Adipose tissue (tissue), 3 donors: Measurements from ENCODE around the gene NKX1-1. TPM values are rescaled to one million over a fixed set of nuclear protein-coding genes. Genes with fewer than 3 reads are reported as not detected.
"Not testable (repeated sequence)": the region's sequence is repeated elsewhere in the genome, so short reads cannot be mapped to it uniquely, and the experiment has no call there.

Experiments used
- H3K27ac ChIP-seq: one replicate; pipeline ENCODE4 v1.5.1; 2013; ENCODE audit warnings: low read depth, low read length
- WGBS, 3 donors: extraction: QIAGEN DNeasy Blood & Tissue Kit; methylation state at CpG; one replicate each; pipeline ENCODE4 v1.1.7; 2013; 5-methylcytosine and 5-hydroxymethylcytosine counted together
- polyA plus RNA-seq, 3 donors: library from polyadenylated mRNA; stranded (reverse); fragments of 200-250 nt; gene quantifications; one replicate each; pipeline ENCODE4 v1.2.3, GENCODE V29; 2013
- donor health status: healthy with polysubstance abuse.
- donor health status: Bipolar disorder and iron deficiency.
- donor health status: healthy.

Gene NKX1-1
- polyA plus RNA-seq, result not detected

GRCh38 chr4:1406394-1406980 is at the start of gene NKX1-1:
TSS of gene NKX1-1 (minus strand) at chr4:1406442. CDS start at chr4:1406442, 0 bp downstream.
- 4 to 8% (median 4%) methylated on average over 42 to 91 of the region's 91 CpGs for WGBS, 3 donors
- no peak within 1 kb of the TSS for H3K27ac ChIP-seq

GRCh38 chr4:1453731-1454130 is 47.5 kb upstream of the NKX1-1 start:
- 84 to 94% (median 88%) methylated on average over 2 of the region's 2 CpGs for WGBS, 3 donors

GRCh38 chr4:1452431-1453051 is 46.3 kb upstream of the NKX1-1 start:
- 62 to 77% (median 63%) methylated on average over 5 of the region's 5 CpGs for WGBS, 3 donors
- H3K27ac ChIP-seq, result no peak overlapping the region

More at GRCh38 chr4:1453731-1454130, 47.5 kb upstream of the NKX1-1 start:
- H3K27ac ChIP-seq, result no peak overlapping the region

GRCh38 chr4:1451752-1452122 is 45.5 kb upstream of the NKX1-1 start:
- 40 to 78% (median 71%) methylated on average over 3 of the region's 3 CpGs for WGBS, 3 donors
- no peak overlapping the region for H3K27ac ChIP-seq

DNA sequence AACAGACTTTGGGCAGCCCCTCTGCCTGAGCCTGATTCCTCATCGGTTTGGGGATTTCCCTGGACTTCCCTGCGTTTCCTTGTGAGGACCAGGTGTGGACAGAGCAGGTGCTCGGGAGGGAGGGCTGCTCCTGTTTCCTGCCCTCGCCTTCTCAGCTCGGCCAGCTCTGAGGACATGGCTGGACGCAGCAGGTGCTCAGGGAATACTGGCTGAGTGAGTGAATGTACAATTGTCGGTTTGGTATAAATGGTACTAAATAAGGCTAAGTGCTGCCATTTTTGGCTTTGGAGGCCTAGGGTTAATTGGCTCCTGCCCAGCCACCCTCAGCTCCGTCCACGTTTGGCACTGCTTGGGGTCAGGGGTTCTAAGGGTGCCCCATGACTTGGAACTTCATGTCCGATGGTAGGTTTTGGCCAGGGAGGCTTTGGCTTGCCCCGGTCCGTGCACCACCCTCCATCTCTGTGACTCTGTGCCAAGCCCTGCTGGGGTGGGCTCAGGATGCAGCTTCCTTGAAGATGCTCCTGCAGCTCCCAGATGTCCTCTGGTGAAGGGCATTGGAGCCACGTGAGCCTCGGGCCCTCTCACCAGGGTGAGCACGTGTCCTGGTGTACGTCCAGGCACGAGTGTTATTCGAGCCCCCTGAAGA is 45.0 kb upstream of the NKX1-1 start:
- WGBS, 3 donors, result 72 to 83% (median 82%) methylated on average over 18 of the region's 18 CpGs
- no peak overlapping the region for H3K27ac ChIP-seq

DNA sequence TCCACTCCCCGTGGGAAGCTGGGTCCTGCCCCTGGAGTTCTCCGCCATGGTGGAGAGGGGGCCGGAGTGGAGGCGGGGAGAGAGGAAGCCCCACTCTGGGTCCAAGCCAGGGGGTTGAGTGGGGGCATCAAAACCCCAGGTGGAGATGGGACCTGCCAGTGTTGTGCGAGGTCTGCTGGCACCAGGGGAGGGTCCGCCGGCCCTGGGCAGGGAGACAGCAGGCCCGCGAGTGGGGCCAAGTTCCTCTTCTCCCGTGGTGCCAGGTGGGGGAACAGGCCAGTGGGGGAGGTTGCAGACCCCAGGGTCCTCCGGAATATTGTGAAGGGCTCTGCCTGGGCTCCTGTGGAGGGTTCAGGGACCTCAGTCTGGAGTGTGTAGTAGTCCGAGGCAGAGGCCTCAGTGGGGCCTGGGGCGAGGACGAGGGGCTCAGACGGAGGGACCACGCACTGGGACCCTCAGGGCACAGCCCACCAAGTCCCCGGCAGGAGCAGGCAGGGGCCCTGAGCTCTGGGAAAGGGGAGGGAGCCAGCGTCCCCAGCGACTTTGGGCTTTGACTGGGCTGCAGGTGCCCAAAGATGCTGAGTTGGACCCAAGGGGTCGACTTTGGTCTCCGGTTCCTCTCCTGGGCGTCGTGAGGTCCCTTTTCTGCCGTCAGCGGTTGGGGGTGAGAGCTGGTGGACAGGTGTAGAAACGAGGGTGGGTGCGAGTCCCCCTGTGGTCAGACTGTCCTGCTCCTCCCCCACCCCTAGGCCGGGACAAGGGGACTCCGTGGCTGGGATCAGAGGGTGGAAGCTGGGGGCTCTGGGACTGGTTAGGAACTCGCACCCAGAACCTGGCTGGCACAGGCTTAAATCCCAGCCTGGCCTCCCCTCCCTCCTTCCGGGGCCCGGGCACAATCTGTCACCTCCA is 43.8 kb upstream of the NKX1-1 start:
- H3K27ac ChIP-seq, result no peak overlapping the region
- WGBS, 3 donors, result 78 to 84% (median 81%) methylated on average over 31 to 32 of the region's 32 CpGs

DNA sequence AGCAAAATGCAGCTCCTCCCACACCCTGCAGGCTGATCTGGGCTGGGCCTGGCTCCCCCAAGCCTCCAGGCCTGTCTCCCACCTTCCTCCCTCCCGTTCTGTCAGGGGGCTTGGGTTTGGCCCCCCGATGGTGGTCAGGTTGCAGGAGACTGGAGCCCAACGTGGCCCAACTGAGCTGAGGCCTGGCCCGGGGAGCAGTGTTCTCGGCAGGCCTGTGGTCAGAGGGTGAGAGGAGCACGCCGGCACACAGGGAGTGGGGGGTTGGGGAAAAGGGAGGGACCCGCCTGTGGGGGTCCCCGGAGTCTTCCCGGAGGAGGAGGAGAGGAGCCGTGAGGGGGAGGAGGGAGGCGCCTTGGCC is 43.2 kb upstream of the NKX1-1 start:
- no peak overlapping the region for H3K27ac ChIP-seq
- 42 to 50% (median 44%) methylated on average over 12 of the region's 12 CpGs for WGBS, 3 donors

GRCh38 chr4:1448589-1449420 is 42.6 kb upstream of the NKX1-1 start:
- H3K27ac ChIP-seq, result no peak overlapping the region
- 69 to 77% (median 71%) methylated on average over 28 of the region's 28 CpGs for WGBS, 3 donors

GRCh38 chr4:1447676-1448588 is 41.7 kb upstream of the NKX1-1 start:
- WGBS, 3 donors, result 69 to 79% (median 79%) methylated on average over 18 of the region's 18 CpGs
- H3K27ac ChIP-seq, result no peak overlapping the region

GRCh38 chr4:1446502-1447386 is 40.5 kb upstream of the NKX1-1 start:
- H3K27ac ChIP-seq, result no peak overlapping the region
- WGBS, 3 donors, result 83 to 85% (median 84%) methylated on average over 22 of the region's 22 CpGs

- no peak overlapping the region for H3K27ac ChIP-seq
- WGBS, 3 donors, result 83 to 93% (median 90%) methylated on average over 21 of the region's 21 CpGs
Observed at GRCh38 chr4:1445716-1446445, 39.6 kb upstream of the NKX1-1 start.

GRCh38 chr4:1443688-1444172 is 37.5 kb upstream of the NKX1-1 start:
- WGBS, 3 donors, result 75 to 84% (median 81%) methylated on average over 4 of the region's 4 CpGs

GRCh38 chr4:1427010-1427409 is 20.8 kb upstream of the NKX1-1 start:
- 64 to 71% (median 66%) methylated on average over 5 of the region's 5 CpGs for WGBS, 3 donors
- H3K27ac ChIP-seq, result no peak overlapping the region

More at GRCh38 chr4:1443688-1444172, 37.5 kb upstream of the NKX1-1 start:
- not testable (repeated sequence) for H3K27ac ChIP-seq

GRCh38 chr4:1421657-1422056 is 15.4 kb upstream of the NKX1-1 start:
- WGBS, 3 donors, result 25 to 46% (median 43%) methylated on average over 2 of the region's 2 CpGs

DNA sequence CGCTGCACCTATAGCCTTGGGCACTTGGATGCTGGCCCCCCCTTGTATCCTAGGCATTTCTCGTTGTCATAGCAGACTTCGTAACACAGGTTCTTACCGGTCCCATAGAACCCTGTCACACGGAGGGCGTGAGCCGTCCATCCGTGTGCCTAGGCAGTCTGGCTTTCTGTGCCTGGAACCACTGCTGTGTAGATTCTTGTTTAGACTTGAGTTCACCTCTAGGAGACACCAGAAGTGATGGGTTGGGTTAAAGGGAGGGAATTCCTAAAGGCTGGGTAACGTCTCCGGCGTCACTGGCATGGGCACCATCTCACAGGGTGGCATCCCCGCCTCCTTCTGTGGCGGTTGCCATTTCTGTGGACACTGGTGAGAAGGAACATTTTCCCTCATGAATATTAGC is 13.5 kb upstream of the NKX1-1 start:
- 82 to 89% (median 86%) methylated on average over 13 of the region's 13 CpGs for WGBS, 3 donors
- no peak overlapping the region for H3K27ac ChIP-seq

More at GRCh38 chr4:1421657-1422056, 15.4 kb upstream of the NKX1-1 start:
- H3K27ac ChIP-seq, result no peak overlapping the region
